MM.1S (cell line): Measurements from ENCODE around the gene RERE.

Experiments
- DNase-seq: peaks from one replicate; pipeline ENCODE4 v3.0.0-alpha.2; 2015
- H2AFZ ChIP-seq: fragments of 300-600 bp; sonication (generic); 2 replicates; pipeline ENCODE4 v1.6.0; 2016; ENCODE audit warnings: antibody characterized with exemption, low read length
- H3F3A ChIP-seq: fragments of 300-600 bp; sonication (generic); 2 replicates; pipeline ENCODE4 v1.6.1; 2016; ENCODE audit warnings: mild to moderate bottlenecking, antibody characterized with exemption, low read length, moderate library complexity, mixed read lengths; ENCODE audit not compliant: insufficient read depth
- H3K27ac ChIP-seq: fragments of 300-600 bp; sonication (generic); 2 replicates; pipeline ENCODE4 v1.5.1; 2016; ENCODE audit warnings: mild to moderate bottlenecking, low read length
- H3K27me3 ChIP-seq: fragments of 300-600 bp; sonication (generic); replicated peaks from 2 replicates; pipeline ENCODE4 v1.6.0; 2016; ENCODE audit warnings: low read length; ENCODE audit not compliant: insufficient read depth
- H3K36me3 ChIP-seq: fragments of 300-600 bp; sonication (generic); replicated peaks from 2 replicates; pipeline ENCODE4 v1.6.1; 2016; ENCODE audit warnings: mild to moderate bottlenecking, low read length, mixed read lengths; ENCODE audit not compliant: insufficient read depth
- H3K4me1 ChIP-seq: fragments of 300-600 bp; sonication (generic); 2 replicates; pipeline ENCODE4 v1.6.1; 2016; ENCODE audit warnings: low read length, mixed read lengths
- H3K4me2 ChIP-seq: fragments of 300-600 bp; sonication (generic); 2 replicates; pipeline ENCODE4 v1.6.0; 2016; ENCODE audit warnings: low read depth, low read length
- H3K4me3 ChIP-seq: fragments of 300-600 bp; sonication (generic); 2 replicates; pipeline ENCODE4 v1.5.1; 2016; ENCODE audit warnings: low read length, mixed read lengths
- H3K79me2 ChIP-seq: fragments of 300-600 bp; sonication (generic); 2 replicates; pipeline ENCODE4 v1.6.1; 2016; ENCODE audit warnings: mixed run types, low read length, mixed read lengths
- H3K9ac ChIP-seq: fragments of 300-600 bp; sonication (generic); 2 replicates; pipeline ENCODE4 v1.6.1; 2016; ENCODE audit warnings: low read length, mixed read lengths
- H3K9me2 ChIP-seq: fragments of 300-600 bp; sonication (generic); replicated peaks from 2 replicates; pipeline ENCODE4 v1.6.1; 2016; ENCODE audit warnings: mild to moderate bottlenecking, low read length, mixed read lengths; ENCODE audit not compliant: insufficient read depth
- H3K9me3 ChIP-seq: fragments of 300-600 bp; sonication (generic); replicated peaks from 2 replicates; pipeline ENCODE4 v1.6.1; 2016; ENCODE audit warnings: mild to moderate bottlenecking, low read length, mixed read lengths; ENCODE audit not compliant: insufficient read depth
- H4K20me1 ChIP-seq: fragments of 300-600 bp; sonication (generic); 2 replicates; pipeline ENCODE4 v1.6.1; 2016; ENCODE audit warnings: mild to moderate bottlenecking, low read length, moderate library complexity, mixed read lengths; ENCODE audit not compliant: insufficient read depth
- EZH2 ChIP-seq: fragments of 300-600 bp; sonication (generic); optimal IDR thresholded peaks from 2 replicates; pipeline ENCODE3; 2017; ENCODE audit warnings: low read depth, mild to moderate bottlenecking, antibody characterized with exemption, low read length, mixed read lengths
- EZH2phosphoT487 ChIP-seq: fragments of 300-600 bp; sonication (generic); IDR thresholded peaks from 2 replicates; pipeline ENCODE4 v1.6.1; 2018; ENCODE audit warnings: antibody characterized with exemption, low read length
- TF ChIP-seq, protein P1 (sequence below): fragments of 300-600 bp; sonication (generic); IDR thresholded peaks from 2 replicates; pipeline ENCODE4 v1.5.1; 2016; ENCODE audit warnings: antibody characterized with exemption, low read length, mixed read lengths

The RERE gene

GRCh38 chr1:8474369-8474768 lies 343.1 kb downstream of the RERE start:
- Histone ChIP-seq H3K9ac (no peak overlapping the region), H3K9me3 (no peaks in the 10 kb centered on the region), H4K20me1 (peaks cover 36% of the 10 kb centered on the region), H3K36me3 (no peaks in the 10 kb centered on the region), H3K27ac (no peak overlapping the region), H3K9me2 (no peaks in the 10 kb centered on the region), H3F3A (peaks cover 17% of the 10 kb centered on the region), H3K27me3 (0 out of 2 replicates have a peak, but pooled peaks cover 4% of the 10 kb centered on the region), H3K4me2 (no peak overlapping the region), H3K4me1 (peaks cover 39% of the 10 kb centered on the region), H3K4me3 (no peak overlapping the region), H2AFZ (no peak overlapping the region), H3K79me2 (0 out of 2 replicates have a peak, but pooled peaks cover 11% of the 10 kb centered on the region)
- DNase-seq, result peak; percentile 22
- no peak for TF ChIP-seq EZH2phosphoT487
- TF ChIP-seq, protein P1, sequence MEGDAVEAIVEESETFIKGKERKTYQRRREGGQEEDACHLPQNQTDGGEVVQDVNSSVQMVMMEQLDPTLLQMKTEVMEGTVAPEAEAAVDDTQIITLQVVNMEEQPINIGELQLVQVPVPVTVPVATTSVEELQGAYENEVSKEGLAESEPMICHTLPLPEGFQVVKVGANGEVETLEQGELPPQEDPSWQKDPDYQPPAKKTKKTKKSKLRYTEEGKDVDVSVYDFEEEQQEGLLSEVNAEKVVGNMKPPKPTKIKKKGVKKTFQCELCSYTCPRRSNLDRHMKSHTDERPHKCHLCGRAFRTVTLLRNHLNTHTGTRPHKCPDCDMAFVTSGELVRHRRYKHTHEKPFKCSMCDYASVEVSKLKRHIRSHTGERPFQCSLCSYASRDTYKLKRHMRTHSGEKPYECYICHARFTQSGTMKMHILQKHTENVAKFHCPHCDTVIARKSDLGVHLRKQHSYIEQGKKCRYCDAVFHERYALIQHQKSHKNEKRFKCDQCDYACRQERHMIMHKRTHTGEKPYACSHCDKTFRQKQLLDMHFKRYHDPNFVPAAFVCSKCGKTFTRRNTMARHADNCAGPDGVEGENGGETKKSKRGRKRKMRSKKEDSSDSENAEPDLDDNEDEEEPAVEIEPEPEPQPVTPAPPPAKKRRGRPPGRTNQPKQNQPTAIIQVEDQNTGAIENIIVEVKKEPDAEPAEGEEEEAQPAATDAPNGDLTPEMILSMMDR, result no peak
- no peak for TF ChIP-seq EZH2

GRCh38 chr1:8473891-8474300 lies 343.5 kb downstream of the RERE start:
- Histone ChIP-seq H3K4me3 (no peak overlapping the region), H3K79me2 (0 out of 2 replicates have a peak, but pooled peaks cover 11% of the 10 kb centered on the region), H3K9me3 (no peaks in the 10 kb centered on the region), H2AFZ (no peak overlapping the region), H3F3A (peaks cover 17% of the 10 kb centered on the region), H3K4me1 (peaks cover 39% of the 10 kb centered on the region), H3K27ac (no peak overlapping the region), H3K27me3 (0 out of 2 replicates have a peak, but pooled peaks cover 4% of the 10 kb centered on the region), H3K9me2 (no peaks in the 10 kb centered on the region), H3K36me3 (no peaks in the 10 kb centered on the region), H4K20me1 (peaks cover 36% of the 10 kb centered on the region), H3K9ac (no peak overlapping the region), H3K4me2 (no peak overlapping the region)
- DNase-seq, result no peak
- TF ChIP-seq, protein P1, result no peak

- TF ChIP-seq EZH2 (no peak), EZH2phosphoT487 (no peak)
- TF ChIP-seq, protein P1, result no peak
- H3K4me2 ChIP-seq, result no peak overlapping the region
- H3K4me3 ChIP-seq, result no peak overlapping the region
- no peak for DNase-seq
- 0 out of 2 replicates have a peak, but pooled peaks cover 4% of the 10 kb centered on the region for H3K27me3 ChIP-seq
- no peaks in the 10 kb centered on the region for H3K36me3 ChIP-seq
- H3K27ac ChIP-seq, result no peak overlapping the region
- H3K9ac ChIP-seq, result no peak overlapping the region
- H2AFZ ChIP-seq, result no peak overlapping the region
- peaks cover 32% of the 10 kb centered on the region for H4K20me1 ChIP-seq
- H3F3A ChIP-seq, result peaks cover 17% of the 10 kb centered on the region
- H3K9me2 ChIP-seq, result no peaks in the 10 kb centered on the region
- peaks cover 39% of the 10 kb centered on the region for H3K4me1 ChIP-seq
- no peaks in the 10 kb centered on the region for H3K9me3 ChIP-seq
- H3K79me2 ChIP-seq, result 0 out of 2 replicates have a peak, but pooled peaks cover 11% of the 10 kb centered on the region
Measured at GRCh38 chr1:8473121-8473875, 344.1 kb downstream of the RERE start.
